GM23338 (cell line): ENCODE measurements around the gene SDHA.
A peak's percentile ranks its signal among the peaks of the same experiment; 100 is the strongest.

Experiments used
- CREB1 ChIP-seq: fragments of 250-450 bp; sonication (Bioruptor Pico); IDR thresholded peaks from 2 replicates; pipeline ENCODE4 v1.5.0; 2020; ENCODE audit warnings: low read depth, mild to moderate bottlenecking, moderate library complexity
- CTCF ChIP-seq, 2 experiments: fragments of 200-600 bp in 1 of 2; sonication (generic) in 1 of 2; conservative IDR thresholded peaks; 2 replicates each; pipeline versions ENCODE4 v1.5.1 to v1.6.1; 2016 to 2017; ENCODE audit warnings: antibody characterized with exemption in 2 of 2, low read depth in 2 of 2, mild to moderate bottlenecking in 2 of 2, moderate library complexity in 1 of 2
- ETS1 ChIP-seq: IDR thresholded peaks from 2 replicates; pipeline ENCODE4 v1.6.1; 2016; ENCODE audit warnings: antibody characterized with exemption
- EZH2 ChIP-seq: fragments of 200-600 bp; sonication (generic); IDR thresholded peaks from one replicate; pipeline ENCODE4 v1.8.0; 2017; ENCODE audit warnings: antibody characterized with exemption, mild to moderate bottlenecking, low read depth; ENCODE audit not compliant: unreplicated experiment
- EZH2phosphoT487 ChIP-seq: fragments of 200-600 bp; sonication (generic); IDR thresholded peaks from one replicate; pipeline ENCODE4 v1.8.1; 2018; ENCODE audit warnings: antibody characterized with exemption; ENCODE audit not compliant: unreplicated experiment
- JUNB ChIP-seq: IDR thresholded peaks from one replicate; pipeline ENCODE4 v1.6.1; 2016; ENCODE audit warnings: antibody characterized with exemption; ENCODE audit not compliant: unreplicated experiment
- NANOG ChIP-seq: IDR thresholded peaks from 2 replicates; pipeline ENCODE4 v1.6.1; 2016; ENCODE audit warnings: antibody characterized with exemption, borderline replicate concordance
- POLR2AphosphoS5 ChIP-seq: IDR thresholded peaks from 2 replicates; pipeline ENCODE4 v1.6.1; 2016; ENCODE audit warnings: antibody characterized with exemption, low read depth
- STAT1 ChIP-seq: IDR thresholded peaks from one replicate; pipeline ENCODE4 v1.6.1; 2016; ENCODE audit warnings: antibody characterized with exemption; ENCODE audit not compliant: unreplicated experiment
- ZNF114 ChIP-seq: fragments of 250-450 bp; sonication (Bioruptor Pico); IDR thresholded peaks from 2 replicates; pipeline ENCODE4 v1.5.0; 2020; ENCODE audit warnings: mild to moderate bottlenecking, moderate library complexity
- ZNF331 ChIP-seq: fragments of 250-450 bp; sonication (Bioruptor Pico); IDR thresholded peaks from 2 replicates; pipeline ENCODE4 v1.5.0; 2020; ENCODE audit warnings: low read depth, mild to moderate bottlenecking, moderate library complexity
- TF ChIP-seq, protein P1 (sequence below): IDR thresholded peaks from one replicate; pipeline ENCODE4 v1.6.1; 2018; ENCODE audit warnings: antibody characterized with exemption; ENCODE audit not compliant: unreplicated experiment
- TF ChIP-seq, protein P2 (sequence below): fragments of 250-450 bp; sonication (Bioruptor Pico); IDR thresholded peaks from 2 replicates; pipeline ENCODE4 v1.5.0; 2020; ENCODE audit warnings: mild to moderate bottlenecking, moderate library complexity

DNA sequence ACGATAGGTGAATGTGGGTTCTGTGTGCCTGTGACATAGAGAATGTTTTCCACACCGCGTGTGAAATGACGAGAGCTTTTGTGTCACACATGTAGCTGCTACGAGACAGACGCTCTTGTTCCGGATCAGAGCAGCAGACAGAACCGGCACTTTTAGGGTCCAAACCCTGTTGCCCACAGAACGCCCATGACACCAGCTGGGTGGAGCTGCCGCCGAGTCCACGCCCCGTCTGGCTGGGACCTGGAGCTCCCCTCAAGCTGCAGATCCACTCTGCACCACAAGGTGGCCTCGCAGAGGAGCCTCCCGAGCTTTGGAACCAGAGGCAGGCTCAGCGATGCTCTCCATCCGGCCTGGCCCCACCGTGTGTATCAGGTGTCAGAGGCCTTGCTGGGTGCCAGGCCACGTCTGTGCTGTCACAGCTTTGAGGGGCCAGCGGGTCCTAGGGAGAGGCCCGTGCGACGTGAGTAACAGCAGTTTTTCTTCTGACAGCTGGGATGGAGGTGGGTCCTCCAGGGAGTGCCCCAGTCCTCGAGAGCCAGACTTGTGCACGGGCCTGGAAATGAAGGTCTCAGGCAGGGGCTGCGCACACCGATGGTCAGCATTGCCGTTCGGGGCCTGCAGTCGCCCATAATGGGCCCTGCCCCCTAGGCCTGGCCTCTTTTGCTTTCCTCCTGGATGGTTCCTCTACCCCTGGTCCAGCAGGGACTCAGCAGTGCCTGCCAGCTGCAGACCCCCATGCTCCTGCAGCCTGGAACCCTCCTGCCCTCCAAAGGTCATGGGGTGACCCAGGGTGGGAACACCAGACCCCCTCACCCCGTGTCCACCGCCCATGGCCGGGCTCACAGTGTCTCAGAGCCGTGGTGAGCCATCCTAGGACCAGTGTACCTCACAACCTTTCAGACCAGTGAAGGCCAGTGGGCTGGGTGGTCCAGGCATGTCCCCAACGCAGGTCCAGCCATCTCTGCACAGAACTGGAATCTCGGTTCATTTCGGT is 29.3 kb upstream of the SDHA start:
- peak; percentile 73 to 92 for TF ChIP-seq CTCF (conservative IDR thresholded peaks at IDR 0.05; ENCODE audit: low read depth in 2 of 2)
- TF ChIP-seq EZH2phosphoT487, result no peak
- no peak for TF ChIP-seq EZH2
- no peak for TF ChIP-seq JUNB
- TF ChIP-seq POLR2AphosphoS5, result 0 out of 2 replicates have a peak, but pooled peaks have one; percentile 15
- no peak for TF ChIP-seq ETS1
- TF ChIP-seq STAT1, result no peak
- TF ChIP-seq CREB1 (CRISPR knock-in tag), result no peak
- TF ChIP-seq, protein P1, sequence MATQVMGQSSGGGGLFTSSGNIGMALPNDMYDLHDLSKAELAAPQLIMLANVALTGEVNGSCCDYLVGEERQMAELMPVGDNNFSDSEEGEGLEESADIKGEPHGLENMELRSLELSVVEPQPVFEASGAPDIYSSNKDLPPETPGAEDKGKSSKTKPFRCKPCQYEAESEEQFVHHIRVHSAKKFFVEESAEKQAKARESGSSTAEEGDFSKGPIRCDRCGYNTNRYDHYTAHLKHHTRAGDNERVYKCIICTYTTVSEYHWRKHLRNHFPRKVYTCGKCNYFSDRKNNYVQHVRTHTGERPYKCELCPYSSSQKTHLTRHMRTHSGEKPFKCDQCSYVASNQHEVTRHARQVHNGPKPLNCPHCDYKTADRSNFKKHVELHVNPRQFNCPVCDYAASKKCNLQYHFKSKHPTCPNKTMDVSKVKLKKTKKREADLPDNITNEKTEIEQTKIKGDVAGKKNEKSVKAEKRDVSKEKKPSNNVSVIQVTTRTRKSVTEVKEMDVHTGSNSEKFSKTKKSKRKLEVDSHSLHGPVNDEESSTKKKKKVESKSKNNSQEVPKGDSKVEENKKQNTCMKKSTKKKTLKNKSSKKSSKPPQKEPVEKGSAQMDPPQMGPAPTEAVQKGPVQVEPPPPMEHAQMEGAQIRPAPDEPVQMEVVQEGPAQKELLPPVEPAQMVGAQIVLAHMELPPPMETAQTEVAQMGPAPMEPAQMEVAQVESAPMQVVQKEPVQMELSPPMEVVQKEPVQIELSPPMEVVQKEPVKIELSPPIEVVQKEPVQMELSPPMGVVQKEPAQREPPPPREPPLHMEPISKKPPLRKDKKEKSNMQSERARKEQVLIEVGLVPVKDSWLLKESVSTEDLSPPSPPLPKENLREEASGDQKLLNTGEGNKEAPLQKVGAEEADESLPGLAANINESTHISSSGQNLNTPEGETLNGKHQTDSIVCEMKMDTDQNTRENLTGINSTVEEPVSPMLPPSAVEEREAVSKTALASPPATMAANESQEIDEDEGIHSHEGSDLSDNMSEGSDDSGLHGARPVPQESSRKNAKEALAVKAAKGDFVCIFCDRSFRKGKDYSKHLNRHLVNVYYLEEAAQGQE, result no peak
- no peak for TF ChIP-seq NANOG
- TF ChIP-seq ZNF114 (CRISPR knock-in tag), result no peak
- no peak for TF ChIP-seq ZNF331 (CRISPR knock-in tag)
- TF ChIP-seq, protein P2, sequence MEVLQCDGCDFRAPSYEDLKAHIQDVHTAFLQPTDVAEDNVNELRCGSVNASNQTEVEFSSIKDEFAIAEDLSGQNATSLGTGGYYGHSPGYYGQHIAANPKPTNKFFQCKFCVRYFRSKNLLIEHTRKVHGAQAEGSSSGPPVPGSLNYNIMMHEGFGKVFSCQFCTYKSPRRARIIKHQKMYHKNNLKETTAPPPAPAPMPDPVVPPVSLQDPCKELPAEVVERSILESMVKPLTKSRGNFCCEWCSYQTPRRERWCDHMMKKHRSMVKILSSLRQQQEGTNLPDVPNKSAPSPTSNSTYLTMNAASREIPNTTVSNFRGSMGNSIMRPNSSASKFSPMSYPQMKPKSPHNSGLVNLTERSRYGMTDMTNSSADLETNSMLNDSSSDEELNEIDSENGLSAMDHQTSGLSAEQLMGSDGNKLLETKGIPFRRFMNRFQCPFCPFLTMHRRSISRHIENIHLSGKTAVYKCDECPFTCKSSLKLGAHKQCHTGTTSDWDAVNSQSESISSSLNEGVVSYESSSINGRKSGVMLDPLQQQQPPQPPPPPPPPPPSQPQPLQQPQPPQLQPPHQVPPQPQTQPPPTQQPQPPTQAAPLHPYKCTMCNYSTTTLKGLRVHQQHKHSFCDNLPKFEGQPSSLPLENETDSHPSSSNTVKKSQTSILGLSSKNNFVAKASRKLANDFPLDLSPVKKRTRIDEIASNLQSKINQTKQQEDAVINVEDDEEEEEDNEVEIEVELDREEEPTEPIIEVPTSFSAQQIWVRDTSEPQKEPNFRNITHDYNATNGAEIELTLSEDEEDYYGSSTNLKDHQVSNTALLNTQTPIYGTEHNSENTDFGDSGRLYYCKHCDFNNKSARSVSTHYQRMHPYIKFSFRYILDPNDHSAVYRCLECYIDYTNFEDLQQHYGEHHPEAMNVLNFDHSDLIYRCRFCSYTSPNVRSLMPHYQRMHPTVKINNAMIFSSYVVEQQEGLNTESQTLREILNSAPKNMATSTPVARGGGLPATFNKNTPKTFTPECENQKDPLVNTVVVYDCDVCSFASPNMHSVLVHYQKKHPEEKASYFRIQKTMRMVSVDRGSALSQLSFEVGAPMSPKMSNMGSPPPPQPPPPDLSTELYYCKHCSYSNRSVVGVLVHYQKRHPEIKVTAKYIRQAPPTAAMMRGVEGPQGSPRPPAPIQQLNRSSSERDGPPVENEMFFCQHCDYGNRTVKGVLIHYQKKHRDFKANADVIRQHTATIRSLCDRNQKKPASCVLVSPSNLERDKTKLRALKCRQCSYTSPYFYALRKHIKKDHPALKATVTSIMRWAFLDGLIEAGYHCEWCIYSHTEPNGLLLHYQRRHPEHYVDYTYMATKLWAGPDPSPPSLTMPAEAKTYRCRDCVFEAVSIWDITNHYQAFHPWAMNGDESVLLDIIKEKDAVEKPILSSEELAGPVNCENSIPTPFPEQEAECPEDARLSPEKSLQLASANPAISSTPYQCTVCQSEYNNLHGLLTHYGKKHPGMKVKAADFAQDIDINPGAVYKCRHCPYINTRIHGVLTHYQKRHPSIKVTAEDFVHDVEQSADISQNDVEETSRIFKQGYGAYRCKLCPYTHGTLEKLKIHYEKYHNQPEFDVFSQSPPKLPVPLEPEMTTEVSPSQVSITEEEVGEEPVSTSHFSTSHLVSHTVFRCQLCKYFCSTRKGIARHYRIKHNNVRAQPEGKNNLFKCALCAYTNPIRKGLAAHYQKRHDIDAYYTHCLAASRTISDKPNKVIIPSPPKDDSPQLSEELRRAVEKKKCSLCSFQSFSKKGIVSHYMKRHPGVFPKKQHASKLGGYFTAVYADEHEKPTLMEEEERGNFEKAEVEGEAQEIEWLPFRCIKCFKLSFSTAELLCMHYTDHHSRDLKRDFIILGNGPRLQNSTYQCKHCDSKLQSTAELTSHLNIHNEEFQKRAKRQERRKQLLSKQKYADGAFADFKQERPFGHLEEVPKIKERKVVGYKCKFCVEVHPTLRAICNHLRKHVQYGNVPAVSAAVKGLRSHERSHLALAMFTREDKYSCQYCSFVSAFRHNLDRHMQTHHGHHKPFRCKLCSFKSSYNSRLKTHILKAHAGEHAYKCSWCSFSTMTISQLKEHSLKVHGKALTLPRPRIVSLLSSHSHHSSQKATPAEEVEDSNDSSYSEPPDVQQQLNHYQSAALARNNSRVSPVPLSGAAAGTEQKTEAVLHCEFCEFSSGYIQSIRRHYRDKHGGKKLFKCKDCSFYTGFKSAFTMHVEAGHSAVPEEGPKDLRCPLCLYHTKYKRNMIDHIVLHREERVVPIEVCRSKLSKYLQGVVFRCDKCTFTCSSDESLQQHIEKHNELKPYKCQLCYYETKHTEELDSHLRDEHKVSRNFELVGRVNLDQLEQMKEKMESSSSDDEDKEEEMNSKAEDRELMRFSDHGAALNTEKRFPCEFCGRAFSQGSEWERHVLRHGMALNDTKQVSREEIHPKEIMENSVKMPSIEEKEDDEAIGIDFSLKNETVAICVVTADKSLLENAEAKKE (CRISPR knock-in tag), result no peak
